ENCODE data around the gene ASB2. TPM values are rescaled to one million over a fixed set of nuclear protein-coding genes. Genes with fewer than 3 reads are reported as not detected.
A peak's percentile ranks its signal among the peaks of the same experiment; 100 is the strongest.

ASB2 gene
- total RNA-seq, 3 donors from 2014 or later (not counting 1 experiment from before 2014, with no cell fraction given) = 3.7 to 7.2 (median 4.8) TPM

DNA sequence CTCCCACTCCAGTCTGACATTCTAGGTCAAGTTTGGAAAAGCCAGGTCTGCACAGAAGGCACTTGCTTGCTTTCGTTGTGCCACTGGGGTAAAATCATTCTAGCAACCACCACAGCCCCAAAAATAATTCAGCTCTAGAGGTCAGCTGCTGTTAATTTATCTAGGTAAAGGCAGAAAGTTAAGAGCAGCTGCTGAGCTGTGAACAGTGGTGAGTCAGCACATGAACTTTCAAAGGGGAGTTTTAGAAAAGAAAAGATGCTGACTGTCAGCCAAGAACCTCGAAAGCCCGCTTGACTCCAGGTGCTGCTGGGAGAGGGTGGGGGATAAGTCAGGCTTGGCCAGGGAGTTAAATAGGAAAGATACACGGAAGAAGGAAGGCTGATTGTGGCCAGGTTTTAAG, 33.4 kb upstream of the ASB2 start:
- peaks cover 68 to 74% of the 10 kb centered on the region in 2 donors for H3K27me3 Mint-ChIP-seq (ENCODE audit: low read depth in 2 of 2)

DNA sequence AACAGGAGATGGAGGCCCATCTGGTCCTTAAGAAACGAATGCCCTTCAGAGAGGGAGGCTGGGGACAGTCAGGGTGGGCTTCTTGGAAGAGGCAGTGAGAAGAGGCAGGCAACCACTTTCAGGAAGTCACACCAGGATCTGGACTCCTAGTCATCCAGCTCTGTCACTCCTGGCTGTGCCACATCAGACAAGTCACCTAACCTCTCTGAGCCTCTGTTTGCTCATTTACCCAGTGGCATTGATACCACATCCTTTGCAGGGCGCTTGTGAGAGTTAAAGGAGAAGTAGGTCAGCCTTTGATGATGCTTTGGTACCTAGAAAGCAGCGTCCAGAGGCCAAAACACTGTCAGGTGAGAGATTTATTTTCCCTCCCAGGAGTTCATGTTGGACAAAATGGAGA, 31.9 kb upstream of the ASB2 start:
- Histone ChIP-seq H3K9me3 (ENCODE audit: control insufficient read depth, insufficient read depth, low read length) (no peaks in the 10 kb centered on the region), H3K36me3 (ENCODE audit: control insufficient read depth, insufficient read depth, low read length) (no peaks in the 10 kb centered on the region), H3K27me3 (ENCODE audit: control insufficient read depth, insufficient read depth, low read length) (peaks cover 26% of the 10 kb centered on the region), H3K4me1 (ENCODE audit: control insufficient read depth, insufficient read depth, low read length) (peaks cover 23% of the 10 kb centered on the region), H3K4me3 (ENCODE audit: low read length) (no peak overlapping the region), H3K27ac (ENCODE audit: low read length) (no peak overlapping the region)
- Mint-ChIP-seq H3K27me3 (ENCODE audit: low read depth in 2 of 2) (peaks cover 65% of the 10 kb centered on the region in 2 donors), H3K36me3 (no peaks in the 10 kb centered on the region), H3K27ac (no peak overlapping the region), H3K4me1 (peaks cover 13 to 22% of the 10 kb centered on the region in 2 donors), H3K4me3 (no peak overlapping the region), H3K9me3 (no peaks in the 10 kb centered on the region)
- TF ChIP-seq, protein P1, sequence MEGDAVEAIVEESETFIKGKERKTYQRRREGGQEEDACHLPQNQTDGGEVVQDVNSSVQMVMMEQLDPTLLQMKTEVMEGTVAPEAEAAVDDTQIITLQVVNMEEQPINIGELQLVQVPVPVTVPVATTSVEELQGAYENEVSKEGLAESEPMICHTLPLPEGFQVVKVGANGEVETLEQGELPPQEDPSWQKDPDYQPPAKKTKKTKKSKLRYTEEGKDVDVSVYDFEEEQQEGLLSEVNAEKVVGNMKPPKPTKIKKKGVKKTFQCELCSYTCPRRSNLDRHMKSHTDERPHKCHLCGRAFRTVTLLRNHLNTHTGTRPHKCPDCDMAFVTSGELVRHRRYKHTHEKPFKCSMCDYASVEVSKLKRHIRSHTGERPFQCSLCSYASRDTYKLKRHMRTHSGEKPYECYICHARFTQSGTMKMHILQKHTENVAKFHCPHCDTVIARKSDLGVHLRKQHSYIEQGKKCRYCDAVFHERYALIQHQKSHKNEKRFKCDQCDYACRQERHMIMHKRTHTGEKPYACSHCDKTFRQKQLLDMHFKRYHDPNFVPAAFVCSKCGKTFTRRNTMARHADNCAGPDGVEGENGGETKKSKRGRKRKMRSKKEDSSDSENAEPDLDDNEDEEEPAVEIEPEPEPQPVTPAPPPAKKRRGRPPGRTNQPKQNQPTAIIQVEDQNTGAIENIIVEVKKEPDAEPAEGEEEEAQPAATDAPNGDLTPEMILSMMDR (IDR thresholded peaks at IDR 0.05) = no peak
- WGBS (ENCODE audit: insufficient coverage) = 42% methylated on average over 3 of the region's 3 CpGs
- intact Hi-C loops (cut with micrococcal nuclease) = no loop called here
- no peak for ATAC-seq
- DNase-seq = no peak

More for the DNA sequence above, 33.4 kb upstream of the ASB2 start:
- peaks cover 26% of the 10 kb centered on the region for H3K27me3 ChIP-seq (ENCODE audit: control insufficient read depth, insufficient read depth, low read length)
- TF ChIP-seq, protein P1 (IDR thresholded peaks at IDR 0.05) = no peak
- H3K9me3 Mint-ChIP-seq = no peaks in the 10 kb centered on the region
- H3K36me3 ChIP-seq (ENCODE audit: control insufficient read depth, insufficient read depth, low read length) = no peaks in the 10 kb centered on the region
- DNase-seq (no peak), ATAC-seq (peak in 1 of 3 donors; percentile 32)
- no peak overlapping the region for H3K27ac ChIP-seq (ENCODE audit: low read length)
- H3K4me3 ChIP-seq (ENCODE audit: low read length) = no peak overlapping the region
- no peak overlapping the region for H3K27ac Mint-ChIP-seq
- H3K36me3 Mint-ChIP-seq = no peaks in the 10 kb centered on the region
- intact Hi-C loops (cut with micrococcal nuclease) = no loop called here
- no peak overlapping the region for H3K4me3 Mint-ChIP-seq
- peaks cover 23% of the 10 kb centered on the region for H3K4me1 ChIP-seq (ENCODE audit: control insufficient read depth, insufficient read depth, low read length)
- no peaks in the 10 kb centered on the region for H3K9me3 ChIP-seq (ENCODE audit: control insufficient read depth, insufficient read depth, low read length)
- H3K4me1 Mint-ChIP-seq = peaks cover 13 to 22% of the 10 kb centered on the region in 2 donors
- 36% methylated on average over 3 of the region's 4 CpGs for WGBS (ENCODE audit: insufficient coverage)

DNA sequence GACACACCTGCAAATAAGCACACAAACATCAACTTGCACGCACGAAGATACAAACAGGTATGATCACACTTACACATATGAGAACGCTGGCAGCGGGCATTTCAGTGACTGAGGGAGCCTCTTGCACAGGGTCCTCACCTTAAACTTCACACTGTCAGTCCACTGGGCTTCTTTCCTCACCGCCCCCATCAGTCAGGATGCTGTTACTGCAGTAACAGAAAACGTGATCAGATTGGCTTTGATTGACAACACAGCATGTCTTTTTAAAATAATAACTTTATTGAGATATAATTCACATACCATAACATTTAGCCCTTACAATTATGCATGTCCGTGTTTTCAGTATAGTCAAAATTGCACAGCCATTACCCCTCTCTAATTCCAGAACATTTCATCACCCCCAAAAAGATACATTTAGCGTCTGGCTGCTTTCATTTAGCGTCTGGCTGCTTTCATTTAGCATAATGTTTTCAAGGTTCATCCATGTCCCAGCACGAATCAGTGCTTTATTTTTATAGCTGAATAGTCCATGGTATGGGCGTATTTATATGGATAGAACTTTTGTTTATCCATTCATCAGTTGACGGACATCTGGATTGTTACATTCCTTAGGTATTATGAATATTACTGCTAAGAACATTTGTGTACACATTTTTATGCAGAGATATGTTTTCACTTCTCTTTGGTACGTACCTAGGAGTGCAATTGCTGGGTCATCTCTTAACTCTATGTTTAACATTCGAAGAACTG, 29.1 kb upstream of the ASB2 start:
- ATAC-seq (peak in 2 of 3 donors; percentile 31 to 34), DNase-seq (peak in 1 of 2 donors; percentile 52)
- Mint-ChIP-seq H3K4me1 (peaks cover 5 to 8% of the 10 kb centered on the region in 2 donors), H3K36me3 (no peaks in the 10 kb centered on the region), H3K9me3 (no peaks in the 10 kb centered on the region), H3K4me3 (no peak overlapping the region), H3K27ac (no peak overlapping the region), H3K27me3 (ENCODE audit: low read depth in 2 of 2) (peaks cover 55 to 59% of the 10 kb centered on the region in 2 donors)
- TF ChIP-seq, protein P1 (IDR thresholded peaks at IDR 0.05) = peak; percentile 31
- no peak overlapping the region for H3K27ac ChIP-seq (ENCODE audit: low read length)
- whole genome bisulfite sequencing (ENCODE audit: insufficient coverage) = 62% methylated on average over 13 of the region's 14 CpGs
- H3K4me3 ChIP-seq (ENCODE audit: low read length) = no peak overlapping the region
- H3K36me3 ChIP-seq (ENCODE audit: control insufficient read depth, insufficient read depth, low read length) = no peaks in the 10 kb centered on the region
- intact Hi-C loops (cut with micrococcal nuclease) = no loop called here
- H3K9me3 ChIP-seq (ENCODE audit: control insufficient read depth, insufficient read depth, low read length) = no peaks in the 10 kb centered on the region
- H3K27me3 ChIP-seq (ENCODE audit: control insufficient read depth, insufficient read depth, low read length) = peaks cover 22% of the 10 kb centered on the region
- H3K4me1 ChIP-seq (ENCODE audit: control insufficient read depth, insufficient read depth, low read length) = peaks cover 8% of the 10 kb centered on the region
